Esophagus muscularis mucosa (tissue), 4 donors: ENCODE measurements around the gene LRP2.

ENCODE experiments used
- CTCF ChIP-seq, 3 experiments: fragments of 200-600 bp in 2 of 3; fragments of 450-650 bp in 1 of 3; sonication (generic) in 2 of 3; IDR thresholded peaks; one replicate each; pipeline ENCODE4 v1.5.1; 2017 to 2019; ENCODE audit warnings: antibody characterized with exemption in 3 of 3, mild to moderate bottlenecking in 2 of 3, moderate library complexity in 1 of 3
- EP300 ChIP-seq: sonication (generic); formaldehyde crosslinking; IDR thresholded peaks from one replicate; pipeline ENCODE4 v1.6.1; 2017; ENCODE audit warnings: antibody characterized with exemption
- POLR2A ChIP-seq: fragments of 450-650 bp; IDR thresholded peaks from one replicate; pipeline ENCODE4 v1.6.1; 2017; ENCODE audit warnings: antibody characterized with exemption, moderate library complexity, mild to moderate bottlenecking, low read depth
- POLR2AphosphoS5 ChIP-seq, 2 donors: sonication (generic); formaldehyde crosslinking; IDR thresholded peaks; one replicate each; pipeline ENCODE4 v1.6.1; 2017; ENCODE audit warnings: antibody characterized with exemption in 2 of 2

DNA sequence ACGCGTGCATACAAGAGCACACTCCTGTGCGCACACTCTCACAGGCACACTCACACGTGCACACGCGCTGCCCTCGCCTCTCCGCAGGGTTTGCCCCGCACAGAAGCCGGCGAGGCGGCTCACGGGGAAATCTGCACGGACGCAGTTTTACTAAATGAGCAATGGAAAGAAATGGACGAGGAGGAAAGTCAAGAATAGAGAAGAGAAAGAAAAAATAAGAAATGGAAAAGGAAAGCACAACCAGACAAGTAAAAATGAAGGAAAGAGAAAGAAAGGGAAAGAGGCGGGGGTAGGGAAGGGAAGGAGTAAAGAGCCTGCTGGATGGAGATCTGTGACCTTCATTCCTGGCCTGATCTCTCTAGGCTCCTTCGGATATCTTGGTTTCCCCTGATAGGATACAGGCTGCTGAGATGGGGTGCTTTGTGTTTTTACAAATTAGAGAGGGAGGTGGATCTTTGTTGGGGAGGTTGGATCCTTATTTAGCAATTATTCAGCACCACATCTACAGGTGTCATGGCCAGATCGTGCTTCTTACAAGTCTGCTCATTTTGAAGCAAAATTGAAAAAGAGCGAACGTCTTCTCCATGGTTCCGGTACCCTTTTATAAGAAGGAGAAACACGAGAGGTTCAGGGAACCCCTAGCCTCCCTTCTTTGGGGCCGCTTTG is 693 bp upstream of the LRP2 start:
- TF ChIP-seq CTCF (IDR thresholded peaks at IDR 0.05) (no peak), POLR2A (no peak), POLR2AphosphoS5 (IDR thresholded peaks at IDR 0.05) (no peak), EP300 (no peak)
